GM19397 (cell line): ENCODE measurements around the gene MTA2.
A peak's percentile ranks its signal among the peaks of the same experiment; 100 is the strongest.

Experiments
- ATAC-seq: cut with Tn5 transposase; IDR thresholded peaks from one replicate; pipeline ENCODE4 v1.9.1; 2021; ENCODE audit warnings: mild to moderate bottlenecking, moderate library complexity; ENCODE audit not compliant: unreplicated experiment

MTA2 gene

GRCh38 chr11:62613291-62613778, 11.7 kb upstream of the MTA2 start:
- ATAC-seq = no peak

- ATAC-seq = peak; percentile 67
Observed at GRCh38 chr11:62612366-62613290, 11.0 kb upstream of the MTA2 start, which contains the start of the genes EML3 and ROM1. Gene EML3, minus strand, starts transcription at chr11:62612775. Its CDS starts 318 bp downstream, at chr11:62612457. Gene ROM1, plus strand, starts transcription at chr11:62613257. Its CDS starts 25 bp downstream, at chr11:62613282.

GRCh38 chr11:62611705-62612365, 10.2 kb upstream of the MTA2 start:
- ATAC-seq = no peak

- no peak for ATAC-seq
Observed at GRCh38 chr11:62610814-62611704, 9.4 kb upstream of the MTA2 start.

- no peak for ATAC-seq
Observed at GRCh38 chr11:62610403-62610802, 8.7 kb upstream of the MTA2 start.

GRCh38 chr11:62608776-62609175, 7.1 kb upstream of the MTA2 start:
- ATAC-seq = no peak

- ATAC-seq = no peak
Observed at GRCh38 chr11:62607714-62608113, 6.0 kb upstream of the MTA2 start.

- no peak for ATAC-seq
Observed at GRCh38 chr11:62605902-62606301, 4.2 kb upstream of the MTA2 start.

GRCh38 chr11:62605467-62605866, 3.8 kb upstream of the MTA2 start:
- ATAC-seq = no peak

- no peak for ATAC-seq
Observed at GRCh38 chr11:62604460-62605120, 2.9 kb upstream of the MTA2 start.

- ATAC-seq = no peak
Observed at GRCh38 chr11:62603776-62604299, 2.2 kb upstream of the MTA2 start.

GRCh38 chr11:62603072-62603408, 1.4 kb upstream of the MTA2 start:
- ATAC-seq = no peak

GRCh38 chr11:62602141-62603071, 741 bp upstream of the MTA2 start:
- no peak for ATAC-seq

- no peak for ATAC-seq
Observed at GRCh38 chr11:62601122-62601371, 618 bp downstream of the MTA2 start.

- no peak for ATAC-seq
Observed at GRCh38 chr11:62600367-62601121, 1.1 kb downstream of the MTA2 start.

- no peak for ATAC-seq
Observed at GRCh38 chr11:62599901-62600300, 1.8 kb downstream of the MTA2 start.

GRCh38 chr11:62599069-62599696, 2.5 kb downstream of the MTA2 start:
- peak; percentile 49 for ATAC-seq

- no peak for ATAC-seq
Observed at GRCh38 chr11:62595124-62595523, 6.5 kb downstream of the MTA2 start.
